ENCODE data around the gene THUMPD3.

Gene THUMPD3

DNA sequence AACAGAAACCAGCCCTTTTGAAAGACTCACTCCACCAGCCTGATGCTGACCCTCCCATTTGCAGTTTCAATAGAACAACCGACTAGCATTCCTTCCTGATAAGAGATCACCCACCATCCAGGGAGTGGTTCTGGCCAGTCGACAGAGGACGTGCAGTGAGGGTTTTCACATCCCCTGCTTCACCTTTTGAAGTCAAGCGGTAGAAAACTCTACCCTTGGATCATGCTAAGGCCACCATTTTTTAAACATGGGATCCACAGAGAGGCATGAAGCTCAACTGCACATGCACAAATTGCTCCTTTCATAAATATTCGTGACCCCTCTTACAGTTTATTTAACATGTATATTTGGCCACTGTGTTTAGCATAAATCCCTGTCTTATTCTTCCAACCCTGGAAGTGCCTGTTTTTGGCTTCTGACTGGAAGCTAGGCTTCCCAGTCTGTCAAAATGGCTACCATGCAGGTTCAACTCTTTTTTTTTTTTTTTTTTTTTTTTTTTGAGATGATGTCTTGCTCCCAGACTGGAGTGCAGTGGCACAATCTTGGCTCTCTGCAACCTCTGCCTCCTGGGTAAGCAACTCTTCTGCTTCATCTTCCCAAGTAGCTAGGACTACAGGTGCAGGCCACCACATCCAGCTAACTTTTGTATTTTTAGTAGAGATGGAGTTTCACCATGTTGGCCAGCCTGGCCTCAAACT lies 1.0 kb upstream of the THUMPD3 start:
- DNase-seq = no peak

DNA sequence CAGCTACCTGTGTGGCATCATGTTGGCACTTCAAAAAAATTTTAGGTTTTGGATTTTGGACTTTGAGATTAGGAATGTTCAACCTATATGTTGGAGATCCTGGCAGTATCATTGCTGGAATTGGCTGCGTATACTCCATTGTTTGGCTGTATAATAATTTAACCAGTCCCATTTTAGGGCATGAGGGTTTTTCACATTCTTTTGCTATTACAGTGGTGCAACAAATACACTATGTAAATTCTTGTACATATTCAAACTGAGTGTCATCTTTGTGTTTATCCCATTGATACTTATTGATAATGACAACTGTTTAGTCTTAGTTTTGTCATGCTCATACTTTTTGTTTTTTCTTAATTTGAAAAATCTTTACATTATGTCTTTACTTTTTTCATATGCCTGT lies 6.7 kb downstream of the THUMPD3 start:
- DNase-seq = no peak

DNA sequence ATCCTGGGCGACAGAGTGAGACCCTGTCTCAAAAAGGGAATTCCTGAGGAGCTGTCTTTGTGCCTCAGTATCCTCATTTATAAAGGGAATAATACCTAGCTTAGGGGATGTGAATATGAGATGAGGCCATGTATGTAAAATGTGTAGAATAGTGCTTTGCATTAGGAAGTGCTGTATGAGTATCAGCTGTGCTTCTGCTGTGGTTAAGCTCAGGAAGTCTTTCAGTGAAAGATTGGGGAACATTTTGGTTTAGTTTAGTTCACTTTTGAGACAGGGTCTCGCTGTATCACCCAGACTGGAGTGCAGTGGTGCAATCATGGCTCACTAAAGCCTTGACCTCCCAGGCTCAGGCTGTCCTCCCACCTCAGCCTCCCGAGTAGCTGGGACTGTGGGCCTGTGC lies 10.6 kb downstream of the THUMPD3 start:
- no peak for DNase-seq

DNA sequence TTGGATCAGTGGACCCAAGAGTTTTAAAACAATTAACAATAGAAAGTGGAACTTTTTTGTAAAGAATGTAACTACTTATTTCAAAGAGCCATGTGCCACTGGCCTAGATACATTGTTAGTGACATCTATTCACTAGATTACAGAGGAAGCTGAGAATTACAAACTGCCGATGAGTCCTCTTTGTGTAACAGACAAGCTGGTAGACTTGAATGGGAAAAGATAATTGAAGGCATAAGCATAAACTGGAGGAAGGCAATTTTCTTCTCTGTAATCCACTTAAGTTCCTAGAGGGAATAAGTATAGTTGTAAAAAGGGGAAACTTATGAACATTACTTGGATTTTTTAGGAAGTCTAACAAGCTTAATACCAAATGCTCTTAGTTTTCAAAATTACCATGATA lies 15.1 kb downstream of the THUMPD3 start:
- no peak for DNase-seq

DNA sequence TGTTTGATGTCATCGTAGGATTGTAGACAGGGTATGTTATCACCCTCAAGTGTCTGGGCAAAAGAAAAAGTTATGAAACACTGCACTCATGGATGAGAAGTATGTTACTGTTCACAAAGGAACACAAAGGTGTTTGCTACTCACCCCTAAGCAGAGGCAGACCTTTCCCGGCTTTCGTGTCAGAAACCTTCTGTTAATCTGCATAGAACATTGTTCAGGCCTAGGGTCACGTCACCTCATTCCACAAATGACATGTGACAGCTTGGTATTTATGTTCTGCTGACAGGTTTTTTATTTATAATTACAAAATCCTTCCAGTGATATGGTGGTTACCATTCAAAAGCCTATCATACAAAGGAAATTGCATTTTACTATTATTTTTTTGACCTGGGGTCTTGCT lies 16.5 kb downstream of the THUMPD3 start:
- DNase-seq = no peak

DNA sequence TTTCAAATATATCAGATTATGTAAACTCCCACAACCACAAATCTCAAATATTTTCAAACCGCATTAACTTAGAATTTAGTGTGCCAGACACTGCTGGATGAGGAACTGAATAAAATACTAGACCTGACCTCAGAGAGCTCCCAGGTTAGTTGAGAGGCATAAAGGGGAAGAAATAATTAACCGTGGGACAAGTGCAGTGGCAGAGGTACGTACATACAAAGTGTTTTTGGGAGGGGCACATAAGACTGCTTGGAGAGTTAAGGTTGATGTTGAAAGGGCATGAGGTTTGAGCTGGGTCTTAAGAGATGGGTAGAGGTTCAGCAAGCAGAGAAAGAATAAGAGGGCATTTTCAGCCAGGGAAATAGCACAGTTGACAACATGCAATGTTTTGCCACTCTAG lies 17.2 kb downstream of the THUMPD3 start:
- DNase-seq = no peak

DNA sequence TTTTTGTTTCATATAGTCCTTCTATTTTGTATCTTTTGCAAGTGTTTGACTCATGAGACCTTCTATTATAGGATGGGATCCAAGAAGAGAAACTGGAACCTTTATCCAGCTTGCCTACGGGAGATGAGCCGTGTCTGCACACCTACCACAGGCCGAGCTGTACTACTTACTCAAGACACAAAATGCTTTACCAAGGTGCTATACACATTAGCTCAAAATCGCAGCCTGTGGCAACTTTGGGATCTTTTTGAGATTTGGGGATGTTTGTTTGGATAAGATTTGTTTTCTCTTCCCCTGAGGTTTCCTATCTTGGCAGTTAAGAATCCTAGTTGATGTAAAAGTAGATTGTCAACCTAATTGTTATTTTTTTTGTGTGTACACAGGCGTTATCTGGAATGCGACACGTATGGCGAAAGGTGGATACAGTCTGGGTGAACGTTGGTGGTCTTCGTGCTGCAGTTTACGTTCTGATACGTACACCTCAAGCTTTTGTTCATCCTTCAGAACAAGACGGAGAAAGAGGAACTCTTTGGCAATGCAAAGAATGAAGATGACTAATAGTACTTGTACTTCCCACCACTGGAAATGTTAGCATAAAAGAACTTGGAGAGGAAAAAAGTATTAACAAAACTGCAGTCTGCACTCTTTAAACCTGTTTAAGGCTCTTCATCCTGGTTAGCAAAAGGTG lies 21.4 kb downstream of the THUMPD3 start:
- DNase-seq = no peak

DNA sequence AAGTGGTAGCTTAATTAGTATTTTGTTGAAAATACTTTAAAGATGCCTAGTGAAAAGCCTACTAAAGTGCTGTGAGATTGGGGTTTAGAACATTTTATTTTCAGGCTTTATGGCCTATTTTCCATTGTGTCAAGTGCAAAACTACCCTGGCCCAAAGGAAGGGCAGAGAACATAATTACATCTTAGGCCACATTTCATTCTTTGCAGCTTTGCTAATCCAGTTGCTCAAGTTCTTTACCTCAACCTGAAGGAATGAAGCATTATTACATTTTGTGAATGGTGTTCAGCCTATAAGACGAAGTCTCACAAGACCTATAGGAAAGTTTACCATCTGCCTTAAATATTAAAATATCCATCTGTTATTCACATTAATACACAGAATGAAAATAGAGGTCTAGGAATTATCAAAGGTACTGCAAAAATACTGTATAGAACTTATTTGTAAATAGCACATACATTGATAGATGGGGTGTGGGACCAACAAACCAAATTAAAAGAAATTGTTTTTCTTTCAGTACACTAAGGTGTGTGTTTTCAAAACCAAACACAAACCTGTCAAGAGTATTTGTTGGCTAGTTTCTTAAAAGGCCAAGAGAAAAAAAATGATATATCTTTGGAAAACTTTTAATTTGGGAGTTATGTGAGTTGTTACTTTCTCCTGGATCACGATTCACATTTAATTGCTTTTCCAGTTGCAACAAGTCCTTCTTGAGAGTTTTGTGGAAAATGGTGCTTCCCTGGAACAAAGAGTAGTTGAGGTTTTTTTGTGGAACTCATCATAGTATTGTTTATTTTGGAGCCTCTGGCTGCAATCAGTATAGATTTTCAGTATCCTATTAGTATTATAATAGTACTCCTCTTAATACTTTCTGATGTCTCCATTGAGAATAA lies 22.6 kb downstream of the THUMPD3 start:
- no peak for DNase-seq

DNA sequence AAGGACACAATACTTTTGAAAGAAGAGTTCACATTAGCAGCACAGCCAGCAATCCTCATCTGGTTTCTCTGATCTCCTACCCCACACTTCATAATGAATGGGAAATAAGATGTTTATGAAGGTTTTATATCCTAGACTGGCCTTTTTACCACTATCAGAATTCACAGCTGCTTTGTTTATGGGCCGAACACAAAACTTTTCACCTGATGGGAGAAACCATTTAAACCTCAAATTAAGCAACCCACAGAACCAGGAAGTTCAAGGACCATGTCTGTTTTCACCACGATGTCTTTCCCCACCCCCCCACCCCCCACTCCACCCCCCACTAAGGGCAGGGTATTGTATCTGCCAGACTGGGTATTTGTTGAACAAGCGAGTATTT lies 23.2 kb downstream of the THUMPD3 start:
- no peak for DNase-seq

DNA sequence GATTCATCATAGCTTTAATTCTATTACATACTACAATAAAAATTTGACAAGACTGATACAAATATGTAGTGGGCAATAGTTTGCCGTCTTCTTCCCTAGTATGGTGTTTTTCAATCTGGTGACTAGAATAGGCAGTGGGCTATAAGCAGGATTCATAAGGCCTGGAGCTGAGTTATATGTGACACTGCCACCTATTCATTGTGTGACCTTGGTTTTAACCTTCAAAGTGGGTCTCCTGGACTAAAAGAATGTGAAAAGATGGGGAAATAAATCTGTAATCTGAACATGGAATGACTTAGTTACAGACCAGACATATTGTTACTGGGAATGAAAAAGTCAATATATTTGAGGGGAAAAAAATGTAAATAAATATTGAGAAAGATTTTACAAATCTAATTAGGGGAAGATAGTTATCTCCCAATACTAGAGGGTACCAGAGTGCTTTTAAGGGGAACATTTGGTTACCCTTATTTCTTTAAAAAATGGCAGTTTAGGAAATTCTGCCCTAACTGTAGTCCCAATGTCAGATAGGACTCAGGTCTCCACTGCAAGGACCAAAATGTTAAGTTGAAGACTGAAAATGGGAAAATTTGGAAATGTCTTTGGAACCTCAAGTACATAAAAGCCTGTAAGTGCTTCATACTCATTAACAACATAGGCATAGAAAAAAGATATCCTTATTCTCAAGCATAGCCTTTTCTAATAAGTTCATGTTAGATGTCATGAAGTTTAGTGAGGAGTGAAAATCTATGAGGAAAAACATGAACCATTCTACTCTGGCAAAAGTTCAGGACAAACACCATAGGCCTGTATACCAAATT lies 23.9 kb downstream of the THUMPD3 start:
- DNase-seq = no peak

DNA sequence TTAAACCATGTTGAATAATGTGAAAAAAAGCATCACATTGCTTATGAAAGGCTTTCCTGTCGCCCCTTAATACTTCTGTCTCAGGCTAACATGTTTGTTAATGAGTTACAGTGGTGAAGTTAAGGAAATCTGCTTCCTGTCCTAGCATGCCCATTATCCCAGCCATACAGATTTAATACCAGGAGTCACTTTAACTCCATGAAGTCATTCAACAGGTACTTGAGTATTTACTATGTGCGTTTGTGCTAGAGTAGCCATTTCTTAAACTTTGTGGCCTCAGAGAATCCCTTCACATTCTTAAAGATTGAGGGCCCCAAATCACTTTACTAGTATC lies 24.4 kb downstream of the THUMPD3 start:
- no peak for DNase-seq

DNA sequence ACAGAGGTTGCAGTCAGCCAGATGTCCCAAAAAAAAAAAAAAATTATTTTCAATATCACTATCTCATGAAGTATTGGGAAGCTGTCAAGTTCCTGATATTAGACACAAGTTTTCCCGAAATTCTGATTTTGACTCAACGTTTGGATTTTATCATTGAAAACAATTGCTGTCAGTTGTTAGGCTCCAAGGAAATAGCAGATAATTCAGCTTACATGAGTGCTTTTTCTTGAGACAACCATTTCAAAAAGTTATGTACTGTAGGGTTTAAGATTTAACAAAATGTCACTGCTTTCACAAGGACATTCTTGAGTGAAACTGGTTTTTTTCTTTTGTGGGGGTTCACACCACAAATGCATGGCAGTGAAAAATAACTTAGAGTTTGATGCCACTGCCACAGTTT lies 25.3 kb downstream of the THUMPD3 start:
- DNase-seq = no peak

DNA sequence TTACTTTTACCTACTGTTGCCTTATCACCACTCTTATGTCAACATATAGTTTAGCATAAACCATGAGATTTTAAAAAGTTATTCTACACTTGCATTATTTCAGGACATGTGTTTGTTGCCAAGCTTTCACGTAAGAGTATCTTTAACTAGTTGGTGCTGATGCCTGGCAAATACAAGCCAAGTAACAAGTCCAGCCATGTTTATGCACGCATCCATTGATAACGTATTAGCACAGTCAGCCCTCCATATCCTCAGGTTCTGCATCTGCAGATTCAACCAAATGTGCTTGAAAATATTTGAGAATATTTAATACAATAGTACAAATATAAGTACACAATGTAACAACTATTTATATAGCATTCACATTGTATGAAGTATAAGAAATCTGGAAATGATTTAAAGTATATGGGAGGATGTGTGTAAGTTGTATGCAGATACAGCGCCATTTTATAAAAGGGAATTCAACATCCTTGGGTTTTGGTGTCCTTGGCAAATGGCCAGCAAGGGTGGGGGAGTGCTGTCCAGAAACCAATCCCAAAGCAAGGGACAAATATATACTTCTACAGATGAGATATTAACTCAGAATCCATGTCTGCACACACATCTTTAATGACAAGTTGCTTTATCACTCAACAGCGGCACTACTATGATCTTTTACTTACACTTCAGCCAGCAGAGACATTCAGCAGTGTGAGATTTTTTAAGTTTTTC lies 25.9 kb downstream of the THUMPD3 start:
- DNase-seq = no peak

DNA sequence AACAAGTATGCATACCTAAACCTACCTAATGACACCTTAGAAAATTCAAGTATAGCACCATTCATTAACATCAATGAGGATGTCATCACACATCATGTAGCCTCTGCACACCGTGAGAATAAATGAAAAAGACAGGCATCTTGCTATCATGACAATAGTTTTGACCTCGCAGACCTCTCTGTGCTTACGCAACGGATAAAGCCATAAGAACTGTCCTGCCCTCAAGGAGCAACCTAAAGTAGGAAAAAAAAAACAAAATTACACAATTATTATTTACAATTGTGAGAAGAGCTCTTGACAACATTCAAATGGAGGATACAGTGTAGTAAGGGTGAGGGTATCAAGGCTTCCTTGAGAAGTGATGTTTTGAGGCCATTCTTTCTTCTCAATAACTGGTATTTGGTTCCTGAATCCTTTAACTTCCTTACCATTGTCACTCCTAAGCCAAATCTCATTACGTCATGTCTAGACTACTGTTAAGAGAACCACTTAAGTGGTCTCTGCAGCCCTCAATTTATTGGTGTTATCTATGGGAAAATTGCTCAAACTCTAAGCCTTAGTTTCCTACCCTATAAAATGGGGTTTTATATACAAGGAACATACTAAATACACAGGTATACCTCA lies 27.5 kb downstream of the THUMPD3 start:
- DNase-seq = no peak

DNA sequence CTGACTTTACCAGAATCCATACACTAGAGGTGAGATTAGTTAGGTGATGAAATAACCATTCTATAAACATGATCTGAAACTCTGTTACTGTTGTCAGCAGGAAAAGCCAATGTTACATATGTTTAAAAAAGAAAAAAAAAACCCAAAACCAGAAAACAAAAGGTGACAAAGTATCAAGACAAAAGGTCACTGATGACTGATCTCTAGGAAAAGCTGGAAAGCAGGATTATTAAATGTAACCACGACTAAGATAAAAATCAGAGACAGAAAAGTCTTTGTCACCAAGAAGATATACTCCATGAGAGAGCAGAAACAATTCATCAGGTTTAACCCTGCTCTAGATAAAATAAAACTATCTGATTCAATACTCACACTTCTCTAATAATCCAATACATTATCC lies 29.2 kb downstream of the THUMPD3 start:
- no peak for DNase-seq

DNA sequence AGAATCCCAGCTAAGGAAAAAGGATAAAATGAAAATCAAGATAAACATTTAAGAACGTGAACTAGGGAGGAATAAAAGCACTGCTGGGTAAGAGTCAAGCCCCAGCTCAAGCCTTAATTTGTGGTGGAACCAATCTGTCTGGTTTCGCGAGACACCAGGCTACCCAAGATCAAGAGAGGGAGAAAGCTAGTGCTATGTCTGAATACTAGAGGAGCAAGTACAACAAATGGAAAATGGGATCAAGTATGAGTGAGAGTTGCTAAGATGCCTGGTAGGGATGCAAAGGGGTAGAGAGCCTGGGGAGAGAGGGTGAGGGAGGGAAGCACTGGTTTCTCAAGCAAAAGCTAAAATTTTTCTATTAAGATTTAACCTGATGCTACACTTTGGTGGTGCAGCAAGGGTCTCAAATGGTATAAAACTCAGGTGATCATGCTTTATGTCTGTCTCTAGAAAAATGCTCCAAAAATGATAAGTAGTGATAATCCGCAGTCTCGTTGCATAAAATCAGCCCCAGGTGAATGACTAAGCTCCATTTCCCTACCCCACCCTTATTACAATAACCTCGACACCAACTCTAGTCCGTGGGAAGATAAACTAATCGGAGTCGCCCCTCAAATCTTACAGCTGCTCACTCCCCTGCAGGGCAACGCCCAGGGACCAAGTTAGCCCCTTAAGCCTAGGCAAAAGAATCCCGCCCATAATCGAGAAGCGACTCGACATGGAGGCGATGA lies 32.9 kb downstream of the THUMPD3 start:
- DNase-seq = peak; percentile 4

DNA sequence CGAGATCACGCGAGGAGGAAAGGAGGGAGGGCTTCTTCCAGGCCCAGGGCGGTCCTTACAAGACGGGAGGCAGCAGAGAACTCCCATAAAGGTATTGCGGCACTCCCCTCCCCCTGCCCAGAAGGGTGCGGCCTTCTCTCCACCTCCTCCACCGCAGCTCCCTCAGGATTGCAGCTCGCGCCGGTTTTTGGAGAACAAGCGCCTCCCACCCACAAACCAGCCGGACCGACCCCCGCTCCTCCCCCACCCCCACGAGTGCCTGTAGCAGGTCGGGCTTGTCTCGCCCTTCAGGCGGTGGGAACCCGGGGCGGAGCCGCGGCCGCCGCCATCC lies 33.4 kb downstream of the THUMPD3 start:
- peak; percentile 81 for DNase-seq

DNA sequence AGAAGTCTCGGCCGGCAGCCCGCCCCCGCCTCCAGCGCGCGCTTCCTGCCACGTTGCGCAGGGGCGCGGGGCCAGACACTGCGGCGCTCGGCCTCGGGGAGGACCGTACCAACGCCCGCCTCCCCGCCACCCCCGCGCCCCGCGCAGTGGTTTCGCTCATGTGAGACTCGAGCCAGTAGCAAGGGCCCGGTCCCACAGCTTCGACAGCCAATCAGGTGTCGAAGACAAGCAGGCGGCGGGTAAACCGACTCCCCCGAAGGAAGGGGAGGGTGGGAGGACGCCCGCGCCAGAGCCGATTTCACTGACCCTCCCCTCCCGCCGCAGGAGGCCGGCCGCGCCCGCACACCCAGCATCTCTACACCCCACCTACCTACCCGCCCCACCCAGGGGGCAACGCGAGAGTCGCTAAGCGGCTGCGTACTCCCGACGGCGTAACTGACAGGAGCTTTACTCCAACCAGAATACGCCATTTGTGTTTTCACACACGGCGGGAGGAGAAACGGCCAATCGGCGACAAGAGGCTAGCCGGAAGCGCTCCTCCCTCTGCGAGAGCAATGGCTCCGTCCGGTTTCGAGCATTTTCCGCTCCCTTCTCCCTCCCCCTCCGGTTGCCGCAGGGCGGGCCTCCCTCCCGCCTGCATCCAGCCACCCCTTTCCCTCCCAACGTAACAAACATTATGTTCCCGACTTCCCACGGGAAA lies 33.9 kb downstream of the THUMPD3 start:
- peak; percentile 96 for DNase-seq

DNA sequence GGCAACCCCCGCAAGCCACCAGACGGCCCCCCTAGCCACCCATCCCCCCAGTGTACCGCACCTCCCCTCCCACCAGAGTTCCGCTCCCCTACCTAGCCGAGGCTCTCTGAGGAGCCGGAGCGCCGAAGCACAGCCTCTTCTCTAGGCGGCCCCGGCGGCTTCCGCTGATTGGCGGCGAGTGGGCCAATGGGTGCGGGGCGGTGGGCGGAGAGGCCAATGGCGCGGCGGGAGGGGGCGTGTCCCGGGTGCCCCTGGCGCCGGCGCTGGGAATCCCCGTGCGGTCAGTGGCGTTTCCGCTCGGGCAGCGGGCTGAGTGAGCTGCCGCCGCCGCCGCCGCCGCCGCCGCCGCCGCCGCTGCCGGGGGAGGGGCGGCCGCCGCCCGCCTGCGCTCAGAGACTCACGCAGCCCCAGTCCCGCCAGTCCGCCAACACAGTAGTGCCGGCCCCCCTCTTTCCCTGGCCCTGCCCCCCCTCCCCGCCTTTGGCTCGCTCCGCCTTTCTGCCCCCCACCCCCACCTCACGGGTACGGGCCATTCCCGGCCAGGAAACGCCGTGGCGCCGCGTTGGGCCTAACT lies 34.6 kb downstream of the THUMPD3 start, which contains the start of gene SETD5:
Gene SETD5 (plus strand): TSS at position 284 of the 574 bp plus-strand sequence. CDS start 31,324 bp downstream, outside the sequence.
- peak; percentile 72 for DNase-seq

Data from DMS79 (cell line).